ENCODE measurements around the gene IFT43.

IFT43 gene

GRCh38 chr14:75985618-75986438, at the start of gene IFT43:
Gene IFT43 (plus strand): TSS chr14:75985763. CDS start chr14:75985787, 24 bp downstream.
- DNase-seq (ENCODE audit: low read depth) = no peak
- H3K4me3 ChIP-seq (ENCODE audit: low read length) = peak within 1 kb of the TSS; percentile 92
- TF ChIP-seq, protein P1, sequence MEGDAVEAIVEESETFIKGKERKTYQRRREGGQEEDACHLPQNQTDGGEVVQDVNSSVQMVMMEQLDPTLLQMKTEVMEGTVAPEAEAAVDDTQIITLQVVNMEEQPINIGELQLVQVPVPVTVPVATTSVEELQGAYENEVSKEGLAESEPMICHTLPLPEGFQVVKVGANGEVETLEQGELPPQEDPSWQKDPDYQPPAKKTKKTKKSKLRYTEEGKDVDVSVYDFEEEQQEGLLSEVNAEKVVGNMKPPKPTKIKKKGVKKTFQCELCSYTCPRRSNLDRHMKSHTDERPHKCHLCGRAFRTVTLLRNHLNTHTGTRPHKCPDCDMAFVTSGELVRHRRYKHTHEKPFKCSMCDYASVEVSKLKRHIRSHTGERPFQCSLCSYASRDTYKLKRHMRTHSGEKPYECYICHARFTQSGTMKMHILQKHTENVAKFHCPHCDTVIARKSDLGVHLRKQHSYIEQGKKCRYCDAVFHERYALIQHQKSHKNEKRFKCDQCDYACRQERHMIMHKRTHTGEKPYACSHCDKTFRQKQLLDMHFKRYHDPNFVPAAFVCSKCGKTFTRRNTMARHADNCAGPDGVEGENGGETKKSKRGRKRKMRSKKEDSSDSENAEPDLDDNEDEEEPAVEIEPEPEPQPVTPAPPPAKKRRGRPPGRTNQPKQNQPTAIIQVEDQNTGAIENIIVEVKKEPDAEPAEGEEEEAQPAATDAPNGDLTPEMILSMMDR (conservative IDR thresholded peaks at IDR 0.05; ENCODE audit: low read depth, low read length) = no peak

DNA sequence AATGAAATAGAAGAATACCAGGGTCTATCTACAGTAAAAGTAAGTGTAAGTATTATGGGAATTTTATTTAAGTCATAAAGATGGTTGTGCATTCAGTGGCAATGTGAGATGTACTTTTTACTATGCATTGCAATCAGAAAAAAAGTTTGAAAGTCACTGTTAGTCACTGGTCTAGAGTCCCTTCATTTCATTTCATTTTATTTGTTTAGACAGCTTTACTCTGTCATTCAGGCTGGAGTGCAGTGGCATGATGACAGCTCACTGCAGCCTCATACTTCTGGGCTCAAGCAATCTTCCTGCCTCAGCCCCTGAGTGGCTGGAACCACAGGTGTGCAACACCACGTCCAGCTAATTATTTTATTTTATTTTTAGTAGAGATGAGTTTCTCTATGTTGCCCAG, 46.4 kb upstream of the IFT43 start:
- TF ChIP-seq, protein P1 (conservative IDR thresholded peaks at IDR 0.05; ENCODE audit: low read depth, low read length) = no peak
- no peak overlapping the region for H3K4me3 ChIP-seq (ENCODE audit: low read length)
- no peak for DNase-seq (ENCODE audit: low read depth)

GRCh38 chr14:75941030-75941429, 44.5 kb upstream of the IFT43 start:
- DNase-seq (ENCODE audit: low read depth) = no peak
- TF ChIP-seq, protein P1 (conservative IDR thresholded peaks at IDR 0.05; ENCODE audit: low read depth, low read length) = no peak
- no peak overlapping the region for H3K4me3 ChIP-seq (ENCODE audit: low read length)

- TF ChIP-seq, protein P1 (conservative IDR thresholded peaks at IDR 0.05; ENCODE audit: low read depth, low read length) = no peak
- H3K4me3 ChIP-seq (ENCODE audit: low read length) = no peak overlapping the region
- no peak for DNase-seq (ENCODE audit: low read depth)
Measured at GRCh38 chr14:75944607-75945241, 40.8 kb upstream of the IFT43 start.

GRCh38 chr14:75946785-75947184, 38.8 kb upstream of the IFT43 start:
- DNase-seq (ENCODE audit: low read depth) = no peak
- TF ChIP-seq, protein P1 (conservative IDR thresholded peaks at IDR 0.05; ENCODE audit: low read depth, low read length) = no peak
- no peak overlapping the region for H3K4me3 ChIP-seq (ENCODE audit: low read length)

DNA sequence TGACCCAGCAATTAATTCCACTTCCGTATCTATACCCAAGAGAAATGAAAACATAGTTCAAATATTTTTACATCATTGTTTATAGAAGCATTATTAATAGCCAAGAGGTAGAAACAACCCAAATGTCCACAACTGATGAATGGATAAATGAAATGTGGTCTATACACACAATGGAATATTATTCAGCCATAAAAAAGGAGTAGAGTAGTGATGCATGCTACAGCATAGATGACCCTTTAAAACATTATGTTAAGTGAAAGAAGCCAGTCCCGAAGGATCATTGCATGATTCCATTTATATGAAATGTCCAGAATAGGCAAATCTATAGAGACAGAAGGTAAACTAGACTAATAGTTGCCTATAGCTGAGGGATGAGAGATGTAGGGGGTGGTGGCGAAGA, 33.1 kb upstream of the IFT43 start:
- no peak overlapping the region for H3K4me3 ChIP-seq (ENCODE audit: low read length)
- TF ChIP-seq, protein P1 (conservative IDR thresholded peaks at IDR 0.05; ENCODE audit: low read depth, low read length) = no peak
- no peak for DNase-seq (ENCODE audit: low read depth)

GRCh38 chr14:75959031-75959430, 26.5 kb upstream of the IFT43 start:
- DNase-seq (ENCODE audit: low read depth) = no peak
- TF ChIP-seq, protein P1 (conservative IDR thresholded peaks at IDR 0.05; ENCODE audit: low read depth, low read length) = no peak
- H3K4me3 ChIP-seq (ENCODE audit: low read length) = no peak overlapping the region

Data from retinal pigment epithelial cell (primary cell).